ENCODE data around the gene HSPG2.
A peak's percentile ranks its signal among the peaks of the same experiment; 100 is the strongest.
"Not testable (repeated sequence)": the region's sequence is repeated elsewhere in the genome, so short reads cannot be mapped to it uniquely, and the experiment has no call there.

The HSPG2 gene

DNA sequence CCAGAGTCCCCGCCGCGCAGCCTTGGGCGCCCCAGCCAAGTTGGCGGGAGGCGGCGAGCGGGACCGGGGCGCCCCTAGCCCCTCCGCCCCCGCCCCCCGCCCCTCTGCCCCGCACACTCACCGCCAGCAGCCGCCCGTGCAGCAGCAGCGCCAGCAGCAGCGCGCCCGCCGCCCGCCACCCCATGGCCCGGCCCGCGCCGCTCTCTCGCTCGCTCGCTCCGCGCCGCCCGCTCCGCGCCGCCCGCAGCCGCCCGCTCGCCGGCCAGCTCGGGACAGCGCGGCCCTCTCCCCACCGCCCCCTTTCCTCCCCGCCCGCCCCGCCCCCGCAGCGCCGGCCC, at the start of gene HSPG2:
TSS of gene HSPG2 (minus strand) at position 277 of the 338 bp plus-strand sequence. CDS start at position 184, 93 bp downstream.
- no peaks in the 10 kb centered on the region for H3K9me3 ChIP-seq (ENCODE audit: severe bottlenecking)
- H3K27me3 ChIP-seq (ENCODE audit: insufficient read depth, low read depth, severe bottlenecking): no peaks in the 10 kb centered on the region
- H3K27ac ChIP-seq: peak within 1 kb of the TSS; percentile 81
- no peaks in the 10 kb centered on the region for H3K36me3 ChIP-seq
- no peak for DNase-seq
- peak within 1 kb of the TSS; percentile 63 for H3K4me3 ChIP-seq (ENCODE audit: low read depth, low read length)
- TF ChIP-seq, protein P1, sequence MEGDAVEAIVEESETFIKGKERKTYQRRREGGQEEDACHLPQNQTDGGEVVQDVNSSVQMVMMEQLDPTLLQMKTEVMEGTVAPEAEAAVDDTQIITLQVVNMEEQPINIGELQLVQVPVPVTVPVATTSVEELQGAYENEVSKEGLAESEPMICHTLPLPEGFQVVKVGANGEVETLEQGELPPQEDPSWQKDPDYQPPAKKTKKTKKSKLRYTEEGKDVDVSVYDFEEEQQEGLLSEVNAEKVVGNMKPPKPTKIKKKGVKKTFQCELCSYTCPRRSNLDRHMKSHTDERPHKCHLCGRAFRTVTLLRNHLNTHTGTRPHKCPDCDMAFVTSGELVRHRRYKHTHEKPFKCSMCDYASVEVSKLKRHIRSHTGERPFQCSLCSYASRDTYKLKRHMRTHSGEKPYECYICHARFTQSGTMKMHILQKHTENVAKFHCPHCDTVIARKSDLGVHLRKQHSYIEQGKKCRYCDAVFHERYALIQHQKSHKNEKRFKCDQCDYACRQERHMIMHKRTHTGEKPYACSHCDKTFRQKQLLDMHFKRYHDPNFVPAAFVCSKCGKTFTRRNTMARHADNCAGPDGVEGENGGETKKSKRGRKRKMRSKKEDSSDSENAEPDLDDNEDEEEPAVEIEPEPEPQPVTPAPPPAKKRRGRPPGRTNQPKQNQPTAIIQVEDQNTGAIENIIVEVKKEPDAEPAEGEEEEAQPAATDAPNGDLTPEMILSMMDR (IDR thresholded peaks at IDR 0.05; ENCODE audit: low read depth, low read length): no peak

DNA sequence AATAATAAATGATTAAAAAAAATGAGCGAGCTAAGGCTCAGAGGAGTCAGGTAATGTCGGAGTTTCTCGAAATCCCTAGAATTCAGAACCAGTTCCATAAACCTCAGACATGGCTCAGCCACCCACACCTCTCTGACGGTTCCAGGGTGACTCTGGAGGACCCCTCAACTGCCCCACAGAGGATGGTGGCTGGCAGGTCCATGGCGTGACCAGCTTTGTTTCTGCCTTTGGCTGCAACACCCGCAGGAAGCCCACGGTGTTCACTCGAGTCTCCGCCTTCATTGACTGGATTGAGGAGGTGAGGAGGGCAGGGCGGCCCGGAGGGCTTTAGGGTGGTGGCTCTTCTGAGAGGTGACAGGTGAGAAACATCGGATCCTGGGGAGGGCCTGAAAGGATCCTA, 49.3 kb upstream of the HSPG2 start:
- H3K27me3 ChIP-seq (ENCODE audit: insufficient read depth, low read depth, severe bottlenecking); H3K9me3 ChIP-seq (ENCODE audit: severe bottlenecking); H3K27ac ChIP-seq; H3K4me3 ChIP-seq (ENCODE audit: low read depth, low read length); DNase-seq; H3K36me3 ChIP-seq: not testable (repeated sequence)

DNA sequence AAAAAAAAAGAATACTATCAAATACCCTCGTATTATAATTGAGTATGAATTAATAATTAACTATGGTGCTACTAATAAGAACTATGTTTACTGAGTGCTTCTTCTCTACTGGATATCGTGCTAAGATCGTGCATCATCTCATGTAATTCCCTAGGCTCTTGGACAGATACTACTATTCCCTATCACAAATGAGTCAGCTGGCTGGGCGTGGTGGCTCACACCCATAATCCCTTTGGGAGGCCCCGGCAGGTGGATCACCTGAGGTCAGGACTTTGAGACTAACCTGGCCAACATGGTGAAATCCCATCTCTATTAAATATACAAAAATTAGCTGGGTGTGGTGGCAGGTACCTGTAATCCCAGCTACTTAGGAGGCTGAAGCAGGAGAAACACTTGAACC, 48.8 kb upstream of the HSPG2 start:
- not testable (repeated sequence) for H3K36me3 ChIP-seq; H3K4me3 ChIP-seq (ENCODE audit: low read depth, low read length); DNase-seq; H3K27ac ChIP-seq; H3K9me3 ChIP-seq (ENCODE audit: severe bottlenecking); H3K27me3 ChIP-seq (ENCODE audit: insufficient read depth, low read depth, severe bottlenecking)

DNA sequence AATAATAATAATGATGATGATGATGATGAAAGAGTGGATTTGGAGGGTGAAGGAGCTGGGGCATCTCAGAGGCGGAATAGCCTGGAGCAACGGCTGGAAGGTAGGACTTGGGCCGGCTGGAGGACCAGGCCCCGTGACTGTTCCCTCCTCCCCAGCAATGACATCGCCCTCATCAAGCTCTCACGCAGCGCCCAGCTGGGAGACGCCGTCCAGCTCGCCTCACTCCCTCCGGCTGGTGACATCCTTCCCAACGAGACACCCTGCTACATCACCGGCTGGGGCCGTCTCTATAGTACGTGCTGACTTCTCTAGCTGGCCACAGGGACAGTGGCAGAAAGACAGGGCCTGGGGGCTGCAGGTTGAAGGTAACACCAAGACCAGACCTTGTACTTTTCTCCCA, 46.4 kb upstream of the HSPG2 start:
- H3K9me3 ChIP-seq (ENCODE audit: severe bottlenecking); H3K4me3 ChIP-seq (ENCODE audit: low read depth, low read length); H3K36me3 ChIP-seq; H3K27me3 ChIP-seq (ENCODE audit: insufficient read depth, low read depth, severe bottlenecking); H3K27ac ChIP-seq; DNase-seq: not testable (repeated sequence)

DNA sequence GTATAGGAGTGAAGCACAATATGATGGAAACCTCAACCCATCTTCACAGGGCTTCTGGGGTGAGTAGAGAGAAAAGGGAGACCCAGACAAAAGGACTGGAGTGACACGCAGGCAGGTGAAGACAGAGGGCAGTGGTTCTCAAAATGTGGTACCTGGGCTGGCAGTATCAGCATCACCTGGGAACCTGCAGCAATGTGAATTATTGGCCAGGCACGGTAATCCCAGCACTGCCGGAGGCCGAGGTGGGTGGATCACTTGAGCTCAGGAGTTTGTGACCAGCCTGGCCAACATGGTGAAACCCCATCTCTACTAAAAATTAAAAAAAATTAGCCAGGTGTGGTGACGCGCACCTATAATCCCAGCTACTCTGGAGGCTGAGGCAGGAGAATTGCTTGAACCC, 45.0 kb upstream of the HSPG2 start:
- not testable (repeated sequence) for H3K4me3 ChIP-seq (ENCODE audit: low read depth, low read length); H3K36me3 ChIP-seq; H3K27ac ChIP-seq; H3K27me3 ChIP-seq (ENCODE audit: insufficient read depth, low read depth, severe bottlenecking); DNase-seq; H3K9me3 ChIP-seq (ENCODE audit: severe bottlenecking)
- TF ChIP-seq, protein P1 (IDR thresholded peaks at IDR 0.05; ENCODE audit: low read depth, low read length): 0 out of 2 replicates have a peak, but pooled peaks have one; percentile 7

DNA sequence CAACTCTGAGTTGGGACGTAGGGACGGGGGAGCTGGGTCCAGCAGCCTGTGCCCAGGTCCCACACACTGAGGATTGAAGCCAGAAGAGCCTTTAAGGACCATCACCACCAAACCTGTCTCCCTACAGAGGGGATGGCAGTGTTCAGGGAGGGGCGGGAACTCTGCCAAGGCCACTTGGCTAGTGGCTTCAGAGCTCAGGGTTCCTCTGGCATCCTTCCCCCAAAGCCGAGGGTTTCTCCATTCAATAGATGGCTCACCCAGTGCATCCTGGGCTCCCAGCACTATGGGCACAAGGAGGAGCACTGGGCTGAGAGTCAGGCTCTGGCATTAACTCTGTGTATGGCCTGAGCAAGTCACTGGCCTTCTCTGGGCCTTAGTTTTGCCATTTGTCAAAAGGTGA, 44.1 kb upstream of the HSPG2 start:
- not testable (repeated sequence) for H3K9me3 ChIP-seq (ENCODE audit: severe bottlenecking); H3K27me3 ChIP-seq (ENCODE audit: insufficient read depth, low read depth, severe bottlenecking); DNase-seq; H3K27ac ChIP-seq; H3K4me3 ChIP-seq (ENCODE audit: low read depth, low read length); H3K36me3 ChIP-seq

DNA sequence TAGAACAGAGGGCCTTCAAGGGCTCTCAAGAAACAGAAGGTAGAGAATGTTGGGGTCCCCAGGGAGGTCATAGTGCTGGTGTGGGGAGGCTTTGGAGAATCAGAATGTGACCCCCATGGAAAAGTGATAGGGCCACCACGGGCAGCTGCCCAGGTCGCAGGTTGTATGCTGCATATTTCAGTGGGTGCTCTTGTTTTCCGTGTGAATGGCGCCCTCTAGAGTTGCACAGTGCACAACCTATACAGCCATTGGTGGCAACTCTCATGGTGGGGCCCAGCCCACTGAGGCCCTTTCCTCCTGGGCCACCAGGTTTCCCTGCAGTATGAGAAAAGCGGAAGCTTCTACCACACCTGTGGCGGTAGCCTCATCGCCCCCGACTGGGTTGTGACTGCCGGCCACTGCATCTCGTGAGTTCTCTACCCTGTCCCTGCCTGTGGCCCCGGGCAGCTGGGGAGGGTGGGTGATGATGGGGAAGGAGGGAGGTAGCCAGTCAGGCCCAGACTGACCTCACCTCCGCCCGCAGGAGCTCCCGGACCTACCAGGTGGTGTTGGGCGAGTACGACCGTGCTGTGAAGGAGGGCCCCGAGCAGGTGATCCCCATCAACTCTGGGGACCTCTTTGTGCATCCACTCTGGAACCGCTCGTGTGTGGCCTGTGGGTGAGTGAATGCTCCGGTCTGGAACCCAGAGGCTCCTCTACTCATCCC, 43.6 kb upstream of the HSPG2 start:
- not testable (repeated sequence) for H3K36me3 ChIP-seq; DNase-seq; H3K27ac ChIP-seq; H3K9me3 ChIP-seq (ENCODE audit: severe bottlenecking); H3K27me3 ChIP-seq (ENCODE audit: insufficient read depth, low read depth, severe bottlenecking); H3K4me3 ChIP-seq (ENCODE audit: low read depth, low read length)

DNA sequence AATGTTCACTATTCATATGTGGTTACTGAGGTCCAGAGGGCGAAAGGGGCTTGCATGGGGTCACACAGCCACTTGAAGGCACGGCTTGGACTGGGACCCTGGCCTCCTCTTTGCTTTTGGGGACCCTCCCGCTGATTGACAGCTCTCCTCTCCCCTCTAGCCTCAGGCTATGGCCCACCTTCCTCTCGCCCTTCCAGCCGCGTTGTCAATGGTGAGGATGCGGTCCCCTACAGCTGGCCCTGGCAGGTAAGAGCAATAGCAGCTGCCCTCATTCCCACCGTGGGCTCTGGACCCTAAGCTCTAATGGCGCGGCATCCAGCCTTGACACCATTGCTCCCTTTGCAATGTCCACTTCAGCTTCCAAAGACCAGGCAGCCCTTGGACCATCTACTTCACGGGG, 41.1 kb upstream of the HSPG2 start:
- not testable (repeated sequence) for H3K27ac ChIP-seq; DNase-seq; H3K4me3 ChIP-seq (ENCODE audit: low read depth, low read length); H3K9me3 ChIP-seq (ENCODE audit: severe bottlenecking); H3K36me3 ChIP-seq; H3K27me3 ChIP-seq (ENCODE audit: insufficient read depth, low read depth, severe bottlenecking)

DNA sequence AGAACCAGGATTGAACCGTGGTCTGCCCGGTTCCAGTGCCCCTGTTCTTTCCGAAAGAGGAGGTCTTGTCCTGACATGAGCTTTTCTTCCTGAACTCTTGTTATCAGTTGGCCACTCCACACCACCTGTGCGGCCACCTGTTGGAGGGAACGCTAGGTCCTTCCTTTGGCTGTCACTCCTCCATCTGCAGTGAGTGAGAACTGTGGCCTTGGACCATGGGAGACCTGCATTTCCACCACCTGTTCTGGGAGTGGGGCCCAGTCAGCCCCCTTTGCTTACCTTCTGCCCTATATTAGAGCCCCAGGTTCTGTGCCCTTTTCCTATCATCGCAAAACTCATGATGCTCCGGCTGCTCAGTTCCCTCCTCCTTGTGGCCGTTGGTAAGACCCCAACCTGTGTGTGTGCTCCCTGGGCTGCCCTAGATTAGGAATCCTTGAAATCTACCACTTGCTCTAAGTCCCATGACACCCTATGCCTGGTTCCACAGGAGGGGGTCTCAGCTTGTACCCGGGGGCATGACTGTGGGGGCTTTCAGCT, 39.7 kb upstream of the HSPG2 start, which contains the start of gene CELA3B:
TSS of gene CELA3B (plus strand) at position 320 of the 537 bp plus-strand sequence. CDS start at position 338, 18 bp downstream.
- not testable (repeated sequence) for DNase-seq; H3K4me3 ChIP-seq (ENCODE audit: low read depth, low read length); H3K36me3 ChIP-seq; H3K27me3 ChIP-seq (ENCODE audit: insufficient read depth, low read depth, severe bottlenecking); H3K27ac ChIP-seq; H3K9me3 ChIP-seq (ENCODE audit: severe bottlenecking)

DNA sequence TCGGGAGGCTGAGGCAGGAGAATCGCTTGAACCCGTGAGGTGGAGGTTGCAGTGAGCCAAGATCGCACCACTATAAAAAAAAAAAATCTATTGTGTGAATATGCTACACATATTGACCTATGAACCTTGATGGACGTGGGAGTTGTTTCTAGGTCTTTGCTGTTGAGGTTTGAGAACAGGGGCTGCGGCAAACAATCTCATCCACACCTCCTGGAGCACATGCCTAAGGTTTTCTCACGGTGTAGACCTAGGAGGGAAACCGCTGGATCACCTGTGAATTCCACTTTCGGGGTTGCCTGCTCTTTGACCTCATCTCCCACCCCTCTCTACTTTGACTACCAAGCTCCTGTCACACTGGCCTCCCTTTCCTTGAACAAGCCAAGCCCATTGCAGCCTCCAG, 38.2 kb upstream of the HSPG2 start:
- not testable (repeated sequence) for H3K27me3 ChIP-seq (ENCODE audit: insufficient read depth, low read depth, severe bottlenecking); H3K4me3 ChIP-seq (ENCODE audit: low read depth, low read length); DNase-seq

DNA sequence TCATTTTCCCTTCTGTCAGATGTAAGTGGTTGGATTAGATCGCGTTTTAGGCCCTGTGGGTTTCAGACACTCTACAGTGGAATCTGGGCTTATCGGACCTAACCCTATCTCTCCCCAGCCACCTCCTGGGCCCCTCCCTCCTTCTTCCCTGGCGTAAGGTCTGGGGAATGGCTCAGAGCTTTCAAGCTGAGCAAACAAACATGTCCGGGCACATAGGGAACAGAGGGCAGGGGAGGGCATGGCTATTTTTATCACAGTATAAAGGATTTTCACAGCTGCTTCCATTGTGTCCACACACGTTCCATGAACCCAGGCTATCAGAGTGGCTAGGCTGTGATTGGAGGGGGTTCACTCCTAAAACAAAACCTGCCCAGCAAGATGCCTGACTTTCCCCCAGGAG, 37.6 kb upstream of the HSPG2 start:
- H3K4me3 ChIP-seq (ENCODE audit: low read depth, low read length): not testable (repeated sequence)
- H3K27ac ChIP-seq: 0 out of 2 replicates have a peak overlapping the region, but pooled peaks have one; percentile 14
- DNase-seq: peak; percentile 62

More for the DNA sequence above, 38.2 kb upstream of the HSPG2 start:
- not testable (repeated sequence) for H3K27ac ChIP-seq; H3K36me3 ChIP-seq; H3K9me3 ChIP-seq (ENCODE audit: severe bottlenecking)

DNA sequence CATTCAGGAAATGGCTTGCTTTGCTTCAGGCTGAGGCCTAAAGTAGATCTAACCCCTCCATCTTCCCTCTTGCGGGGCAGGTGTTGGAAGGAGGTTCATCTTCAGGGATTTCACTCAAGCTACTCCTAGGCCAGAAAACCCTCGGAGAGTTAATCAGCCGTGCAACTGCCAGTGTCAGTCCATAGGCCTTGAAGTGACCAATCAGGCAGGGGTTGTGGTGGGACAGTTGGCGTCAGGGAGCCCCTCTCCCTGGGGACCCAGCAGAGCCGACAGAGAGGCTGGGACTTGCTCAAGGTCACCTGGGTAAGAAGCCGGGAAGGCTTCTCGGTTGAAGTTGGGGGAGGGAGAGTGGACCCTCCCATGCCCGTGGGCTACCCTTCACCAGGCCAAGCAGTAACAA, 36.8 kb upstream of the HSPG2 start:
- not testable (repeated sequence) for H3K4me3 ChIP-seq (ENCODE audit: low read depth, low read length); H3K9me3 ChIP-seq (ENCODE audit: severe bottlenecking); DNase-seq; H3K27me3 ChIP-seq (ENCODE audit: insufficient read depth, low read depth, severe bottlenecking); H3K36me3 ChIP-seq; H3K27ac ChIP-seq

More for the DNA sequence above, 37.6 kb upstream of the HSPG2 start:
- H3K9me3 ChIP-seq (ENCODE audit: severe bottlenecking); H3K27me3 ChIP-seq (ENCODE audit: insufficient read depth, low read depth, severe bottlenecking); H3K36me3 ChIP-seq: not testable (repeated sequence)

DNA sequence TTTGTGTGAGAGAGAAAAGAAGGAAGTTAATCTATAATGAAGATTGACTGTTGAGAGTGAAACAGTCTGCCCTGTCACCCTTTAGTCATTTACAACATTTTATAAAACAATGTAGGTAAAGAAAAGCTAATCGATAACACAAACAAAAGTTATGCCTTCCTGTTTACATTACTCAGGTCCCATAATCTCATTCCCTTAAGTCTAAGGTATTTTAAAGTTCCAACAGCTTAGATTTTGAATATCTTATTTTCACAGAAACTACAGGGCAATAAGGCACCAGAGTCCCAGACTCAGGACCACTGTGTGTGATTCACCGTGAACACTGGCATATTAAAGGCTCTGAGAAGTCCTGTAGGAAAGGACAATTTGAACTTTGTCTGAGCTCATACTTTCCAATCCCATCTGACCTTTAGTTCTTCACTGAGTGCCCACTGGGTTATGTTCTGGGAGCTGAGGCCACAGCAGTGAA, 35.9 kb upstream of the HSPG2 start:
- not testable (repeated sequence) for H3K36me3 ChIP-seq; H3K9me3 ChIP-seq (ENCODE audit: severe bottlenecking); H3K27me3 ChIP-seq (ENCODE audit: insufficient read depth, low read depth, severe bottlenecking); H3K4me3 ChIP-seq (ENCODE audit: low read depth, low read length); H3K27ac ChIP-seq; DNase-seq
